K562 (cell line): Measurements from ENCODE around the gene AKNA. TPM values are rescaled to one million over a fixed set of nuclear protein-coding genes. Genes with fewer than 3 reads are reported as not detected.

Source experiments
- ATAC-seq: fragments of 200-7000 bp; cut with Tn5 transposase; 3 replicates; pipeline ENCODE4 v1.9.1; 2020; ENCODE audit warnings: moderate library complexity
- BruUV-seq: library from RNA; stranded (reverse); fragments of 400-500 nt; replicated peaks from 2 replicates; lab custom pipeline; 2021; lab: Mats Ljungman, UMichigan
- CTCF ChIA-PET: fragments of 300-600 bp; formaldehyde crosslinking; extraction: SDS; loops from one replicate; lab custom pipeline; 2021; ENCODE audit warnings: low intra/inter-chr PET ratio; lab: Yijun Ruan, JAX
- POLR2A ChIA-PET: fragments of 300-600, 350-650 bp; sonication (Branson Sonifier 250); formaldehyde crosslinking; extraction: SDS; loops from one replicate; lab custom pipeline; 2021; ENCODE audit warnings: antibody characterized with exemption, inconsistent platforms; lab: Yijun Ruan, JAX
- DNase-seq, 4 experiments: peaks; one replicate each; pipeline versions ENCODE4 v3.0.0 to v3.0.0-alpha.2; 2011 to 2018; ENCODE audit warnings: low spot score in 3 of 4, mixed read lengths in 3 of 4; ENCODE audit errors: extremely low read depth in 1 of 4
- FAIRE-seq: peaks from 2 replicates; lab custom pipeline; 2011; peaks lifted over from hg19 to GRCh38; lab: Jason Lieb, UNC
- H2AFZ ChIP-seq: 2 replicates; pipeline ENCODE4 v1.6.0; 2011; ENCODE audit warnings: low read depth, low read length, control low read depth, inconsistent platforms
- H3K27ac ChIP-seq: fragments of 200-600 bp; 3 replicates; pipeline ENCODE4 v1.8.0; 2011; ENCODE audit warnings: low read depth, mild to moderate bottlenecking, control low read depth, inconsistent platforms, low read length, moderate library complexity, mixed read lengths; ENCODE audit errors: extremely low read depth
- H3K27me3 ChIP-seq, 2 experiments: fragments of 300-600 bp in 1 of 2; 2 replicates in 1 of 2; 3 replicates in 1 of 2; pipeline versions ENCODE4 v1.6.0 to v1.8.0; 2011; ENCODE audit warnings: inconsistent platforms in 2 of 2, low read length in 2 of 2, mild to moderate bottlenecking in 1 of 2, mixed read lengths in 1 of 2, moderate library complexity in 1 of 2; ENCODE audit not compliant: control insufficient read depth in 2 of 2, insufficient read depth in 2 of 2
- H3K36me3 ChIP-seq: fragments of 300-600 bp; 3 replicates; pipeline ENCODE4 v1.8.0; 2011; ENCODE audit warnings: mild to moderate bottlenecking, low read length, inconsistent platforms; ENCODE audit not compliant: control insufficient read depth, insufficient read depth
- H3K4me1 ChIP-seq, 2 experiments: fragments of 200-600 bp in 1 of 2; replicated peaks in 1 of 2; 2 replicates in 1 of 2; 3 replicates in 1 of 2; pipeline versions ENCODE4 v1.5.1 to v1.8.0; 2011; ENCODE audit warnings: inconsistent platforms in 2 of 2, low read length in 2 of 2, mild to moderate bottlenecking in 1 of 2, mixed read lengths in 1 of 2, moderate library complexity in 1 of 2; ENCODE audit not compliant: control insufficient read depth in 2 of 2, insufficient read depth in 2 of 2
- H3K4me2 ChIP-seq: 2 replicates; pipeline ENCODE4 v1.6.1; 2011; ENCODE audit warnings: low read length, control low read depth, inconsistent platforms, mixed read lengths; ENCODE audit not compliant: insufficient read depth
- H3K4me3 ChIP-seq: fragments of 200-600 bp; sonication (generic), shearing (Covaris generic); 2 replicates; pipeline ENCODE4 v1.5.1; 2016; ENCODE audit warnings: control low read depth, inconsistent platforms
- H3K79me2 ChIP-seq: fragments of 200-600 bp; 3 replicates; pipeline ENCODE4 v1.8.0; 2011; ENCODE audit warnings: low read length, inconsistent platforms; ENCODE audit not compliant: control insufficient read depth, insufficient read depth
- H3K9ac ChIP-seq, 2 experiments: 2 replicates each; pipeline versions ENCODE4 v1.6.0 to v1.6.1; 2011; ENCODE audit warnings: low read depth in 2 of 2, low read length in 2 of 2, control low read depth in 1 of 2, inconsistent platforms in 1 of 2, mild to moderate bottlenecking in 1 of 2, mixed read lengths in 1 of 2; ENCODE audit not compliant: insufficient read depth in 1 of 2
- H3K9me1 ChIP-seq: one replicate; pipeline ENCODE4 v1.6.0; 2011; ENCODE audit warnings: inconsistent platforms, mild to moderate bottlenecking, low read length, moderate library complexity; ENCODE audit not compliant: control insufficient read depth, insufficient read depth
- H3K9me3 ChIP-seq: replicated peaks from 2 replicates; pipeline ENCODE4 v1.5.1; 2011; ENCODE audit warnings: low read depth, low read length, inconsistent platforms; ENCODE audit not compliant: control insufficient read depth, insufficient read depth
- H4K20me1 ChIP-seq: replicated peaks from 2 replicates; pipeline ENCODE4 v1.6.1; 2011; ENCODE audit warnings: low read length, inconsistent platforms, mixed read lengths; ENCODE audit not compliant: control insufficient read depth, insufficient read depth
- BCOR ChIP-seq: fragments of 450-650 bp; IDR thresholded peaks from 2 replicates; pipeline ENCODE4 v1.6.1; 2016
- CEBPG ChIP-seq, 3 experiments: fragments of 200-800 bp in 1 of 3; sonication (Bioruptor generic) in 1 of 3; sonication (generic) in 1 of 3; formaldehyde crosslinking in 1 of 3; IDR thresholded peaks in 2 of 3; conservative IDR thresholded peaks in 1 of 3; 2 replicates each; pipeline versions ENCODE4 v1.6.1 to v1.8.0; 2016 to 2022; ENCODE audit warnings: missing compliant biosample characterization in 2 of 3, missing genetic modification characterization in 2 of 3, mild to moderate bottlenecking in 1 of 3, missing genetic modification reagents in 1 of 3
- CREB3 ChIP-seq: fragments of 450-650 bp; conservative IDR thresholded peaks from 2 replicates; pipeline ENCODE4 v1.6.1; 2016; ENCODE audit warnings: missing genetic modification characterization, low read depth, mild to moderate bottlenecking, missing compliant biosample characterization, moderate library complexity
- DIDO1 ChIP-seq: fragments of 450-650 bp; IDR thresholded peaks from 2 replicates; pipeline ENCODE4 v1.6.1; 2016; ENCODE audit warnings: low read depth, missing biosample characterization, missing genetic modification characterization
- GTF2F1 ChIP-seq: IDR thresholded peaks from 2 replicates; pipeline ENCODE4 v1.6.1; 2011; ENCODE audit warnings: low read depth, low read length, improper control_type of control experiment
- L3MBTL2 ChIP-seq: fragments of 450-650 bp; IDR thresholded peaks from 2 replicates; pipeline ENCODE4 v1.6.1; 2016; ENCODE audit warnings: mild to moderate bottlenecking, moderate library complexity
- MXD1 ChIP-seq: fragments of 250-450 bp; sonication (Bioruptor Pico); IDR thresholded peaks from 2 replicates; pipeline ENCODE4 v1.8.0; 2021; ENCODE audit warnings: borderline replicate concordance, mild to moderate bottlenecking, moderate library complexity; ENCODE audit not compliant: poor library complexity, severe bottlenecking
- MYC ChIP-seq, 2 experiments: fragments of 250-450 bp in 1 of 2; sonication (Bioruptor Pico) in 1 of 2; IDR thresholded peaks; 2 replicates each; pipeline versions ENCODE4 v1.5.1 to v1.6.1; 2012 to 2021; ENCODE audit warnings: low read depth in 2 of 2, borderline replicate concordance in 1 of 2, improper control_type of control experiment in 1 of 2, low read length in 1 of 2, mild to moderate bottlenecking in 1 of 2, moderate library complexity in 1 of 2
- NBN ChIP-seq: fragments of 450-650 bp; IDR thresholded peaks from 2 replicates; pipeline ENCODE4 v1.6.1; 2016; ENCODE audit warnings: low read depth, mild to moderate bottlenecking
- NFIX ChIP-seq: fragments of 250-450 bp; sonication (Bioruptor Pico); IDR thresholded peaks from 2 replicates; pipeline ENCODE4 v1.4.0; 2020; ENCODE audit warnings: low read depth, mild to moderate bottlenecking, moderate library complexity
- PTTG1 ChIP-seq: fragments of 450-650 bp; IDR thresholded peaks from 2 replicates; pipeline ENCODE4 v1.6.1; 2016; ENCODE audit warnings: low read depth, mild to moderate bottlenecking, missing genetic modification characterization, missing compliant biosample characterization
- RBBP5 ChIP-seq: fragments of 200-600 bp; sonication (generic); IDR thresholded peaks from 2 replicates; pipeline ENCODE4 v1.6.1; 2012; ENCODE audit warnings: borderline replicate concordance, mild to moderate bottlenecking, low read length, control low read depth, inconsistent platforms; ENCODE audit not compliant: insufficient read depth, poor library complexity, severe bottlenecking
- SMARCA5 ChIP-seq: fragments of 450-650 bp; IDR thresholded peaks from 2 replicates; pipeline ENCODE4 v1.6.1; 2016
- STAG1 ChIP-seq: sonication (generic); formaldehyde crosslinking; IDR thresholded peaks from 2 replicates; pipeline ENCODE4 v1.5.0; 2020; ENCODE audit warnings: missing genetic modification reagents, borderline replicate concordance
- TRIM24 ChIP-seq, 2 experiments: fragments of 450-650 bp; IDR thresholded peaks; 2 replicates each; pipeline ENCODE4 v1.6.1; 2016
- ZNF239 ChIP-seq: fragments of 250-450 bp; sonication (Bioruptor Pico); IDR thresholded peaks from 2 replicates; pipeline ENCODE4 v1.4.0; 2020; ENCODE audit warnings: mild to moderate bottlenecking
- ZNF347 ChIP-seq: fragments of 450-650 bp; formaldehyde crosslinking; IDR thresholded peaks from 2 replicates; pipeline ENCODE4 v1.4.0; 2020; ENCODE audit warnings: low read depth, mild to moderate bottlenecking, moderate library complexity
- WGBS: fragments of 100-300 bp; shearing (Covaris generic); methylation state at CpG from one replicate; pipeline ENCODE4 v1.1.6; 2016; ENCODE audit warnings: low coverage, mixed read lengths; ENCODE audit not compliant: insufficient coverage; ENCODE audit errors: missing lambda C conversion rate; 5-methylcytosine and 5-hydroxymethylcytosine counted together
- in situ Hi-C: fragments of 300-500 bp; cut with MboI; formaldehyde crosslinking; loops from 4 replicates; pipeline ENCODE4 v1.15.0; 2018; ENCODE audit warnings: inconsistent platforms, mixed read lengths
- intact Hi-C: fragments of 100-400 bp; cut with micrococcal nuclease; formaldehyde crosslinking; loops from 2 replicates; pipeline ENCODE4 v1.14.2; 2022
- polyA plus RNA-seq, 8 experiments: library from polyadenylated mRNA; depleted of rRNA in 4 of 8; stranded (reverse) in 5 of 8; unstranded in 3 of 8; fragments of >200 nt; fragmentation: Nextera tagmentation in 2 of 8; fragmentation: Illumina TruSeq in 1 of 8; extraction: Ambion mirVana in 2 of 8; extraction: Trizol in 1 of 8; gene quantifications; 2 replicates each; pipeline versions ENCODE4 v1.2.1 to v1.2.3, GENCODE V29; 2011 to 2014; ENCODE audit warnings: inconsistent platforms in 1 of 8, missing spikeins in 1 of 8
- total RNA-seq, 7 experiments: library from RNA; depleted of rRNA in 6 of 7; stranded (reverse); fragments of >200 nt in 6 of 7; fragmentation: Illumina TruSeq in 2 of 7; extraction: Trizol in 2 of 7; gene quantifications; 2 replicates each; pipeline versions ENCODE4 v1.2.1 to v1.2.3, GENCODE V29; 2011 to 2021; ENCODE audit warnings: low replicate concordance in 1 of 7

AKNA gene
- total and polyA plus RNA-seq, 9 of the 15 experiments (the other 6 are each of a cell fraction or from before 2014, with no cell fraction given), result 0.29 to 20.5 (median 3.9) TPM

GRCh38 chr9:114397219-114397847, 9.6 kb upstream of the AKNA start (continued):
- TF ChIP-seq CEBPG (CRISPR knock-in tag; IDR thresholded peaks at IDR 0.05) (no peak), CEBPG (tag; conservative IDR thresholded peaks at IDR 0.05 in 1 of 2, IDR thresholded peaks at IDR 0.05 in 1 of 2) (peak in 1 of 2 experiments; percentile 7; a peak in 1 of 4 replicates), L3MBTL2 (peak; percentile 53), NBN (no peak), BCOR (peak; percentile 93), DIDO1 (tag) (no peak), SMARCA5 (peak; percentile 73; the same call in 1 of the 2 replicates), RBBP5 (peak; percentile 48), TRIM24 (IDR thresholded peaks at IDR 0.05) (no peak)

- ATAC-seq (peak; percentile 64), FAIRE-seq (no peak), DNase-seq (peak in 2 of 4 experiments; percentile 24 to 56)
- Histone ChIP-seq H3K9me3 (no peaks in the 10 kb centered on the region), H2AFZ (no peak overlapping the region), H3K4me3 (peak overlapping the region; percentile 75; the same call in 1 of the 2 replicates), H3K27ac (peak overlapping the region; percentile 34; the same call in 1 of the 3 replicates), H3K79me2 (peaks cover 5% of the 10 kb centered on the region; the same call in 2 of the 3 replicates), H3K27me3 (no peaks in the 10 kb centered on the region), H4K20me1 (no peaks in the 10 kb centered on the region), H3K36me3 (no peaks in the 10 kb centered on the region; the same call in 2 of the 3 replicates), H3K4me1 (peaks cover 21 to 27% of the 10 kb centered on the region in 2 experiments), H3K9me1 (no peaks in the 10 kb centered on the region), H3K4me2 (peak overlapping the region; percentile 87), H3K9ac (peak overlapping the region in 1 of 2 experiments; percentile 73; a peak in 2 of 4 replicates)
- 37% methylated on average over 16 of the region's 16 CpGs for WGBS
- intact Hi-C loops (loop anchor here (1.0 to 5.0 kb wide), 3 partner anchors 47 to 514 kb away; no protein-coding TSS in a partner anchor), in situ Hi-C loops (no loop called here)
- BruUV-seq, result no TSS peak
- POLR2A ChIA-PET, result interaction anchor here (0.6 to 4.7 kb wide), 7 partner anchors 10 to 193 kb away, joined by 3 to 30 read pairs (median 4); partner anchors contain the start of gene AKNA
- CTCF ChIA-PET, result no interaction called here
- TF ChIP-seq MYC (IDR thresholded peaks at IDR 0.05; ENCODE audit: low read depth, low read length) (peak; percentile 99), MYC (CRISPR knock-in tag; IDR thresholded peaks at IDR 0.05; ENCODE audit: borderline replicate concordance, low read depth) (peak; percentile 45), GTF2F1 (no peak), STAG1 (no peak), NFIX (CRISPR knock-in tag) (0 out of 2 replicates have a peak, but pooled peaks have one; percentile 3), CREB3 (tag) (peak; percentile 44; the same call in 1 of the 2 replicates), ZNF347 (CRISPR knock-in tag) (no peak), ZNF239 (CRISPR knock-in tag) (no peak), PTTG1 (peak; percentile 73), MXD1 (peak; percentile 83)
Measured at GRCh38 chr9:114396558-114397218, 8.9 kb upstream of the AKNA start.
